GM12878 (cell line): ENCODE data around the gene OTOR. TPM values are rescaled to one million over a fixed set of nuclear protein-coding genes. Genes with fewer than 3 reads are reported as not detected.

Experiments
- ATAC-seq: fragments of 200-7000 bp; cut with Tn5 transposase; 3 replicates; pipeline ENCODE4 v1.9.1; 2020; ENCODE audit warnings: mild to moderate bottlenecking, moderate library complexity
- BruUV-seq: library from RNA; stranded (reverse); fragments of 400-500 nt; replicated peaks from 2 replicates; lab custom pipeline; 2021; lab: Mats Ljungman, UMichigan
- CTCF ChIA-PET: fragments of 300-600 bp; sonication (Branson Sonifier 250); formaldehyde crosslinking; extraction: SDS; loops from one replicate; lab custom pipeline; 2021; ENCODE audit warnings: inconsistent platforms; lab: Yijun Ruan, JAX
- POLR2A ChIA-PET: fragments of 350-600 bp; formaldehyde crosslinking; extraction: SDS; loops from one replicate; lab custom pipeline; 2021; ENCODE audit warnings: inconsistent platforms; lab: Charles Lee
- RAD21 ChIA-PET: fragments of 300-600 bp; sonication (Branson Sonifier 250); formaldehyde crosslinking; loops from one replicate; lab custom pipeline; 2023; ENCODE audit warnings: antibody characterized with exemption; ENCODE audit not compliant: unreplicated experiment; lab: Charles Lee
- SMC1A ChIA-PET: fragments of 300-600 bp; sonication (Branson Sonifier 250); formaldehyde crosslinking; loops from one replicate; lab custom pipeline; 2023; ENCODE audit not compliant: unreplicated experiment, uncharacterized antibody; lab: Charles Lee
- DNase-seq: peaks from one replicate; pipeline ENCODE4 v3.0.0-alpha.2; 2011; ENCODE audit warnings: low read depth, low spot score
- FAIRE-seq: peaks from 3 replicates; lab custom pipeline; 2011; peaks lifted over from hg19 to GRCh38; lab: Jason Lieb, UNC
- H2AFZ ChIP-seq: 2 replicates; pipeline ENCODE4 v1.6.0; 2011; ENCODE audit warnings: low read depth, low read length, control low read depth; ENCODE audit not compliant: control insufficient read depth
- H3K27ac ChIP-seq: 2 replicates; pipeline ENCODE4 v1.5.1; 2011; ENCODE audit warnings: control low read depth; ENCODE audit not compliant: control insufficient read depth, insufficient read depth
- H3K27me3 ChIP-seq, 2 experiments: replicated peaks in 1 of 2; 2 replicates each; pipeline versions ENCODE4 v1.6.0 to v1.6.1; 2011; ENCODE audit warnings: low read length in 1 of 2; ENCODE audit not compliant: control insufficient read depth in 2 of 2, insufficient read depth in 2 of 2
- H3K36me3 ChIP-seq, 2 experiments: 2 replicates each; pipeline ENCODE4 v1.5.1; 2011; ENCODE audit warnings: low read length in 1 of 2; ENCODE audit not compliant: control insufficient read depth in 2 of 2, insufficient read depth in 2 of 2
- H3K4me1 ChIP-seq: 2 replicates; pipeline ENCODE4 v1.6.1; 2011; ENCODE audit warnings: mild to moderate bottlenecking, low read length, moderate library complexity, mixed read lengths; ENCODE audit not compliant: control insufficient read depth, insufficient read depth
- H3K4me2 ChIP-seq: 2 replicates; pipeline ENCODE4 v1.6.0; 2011; ENCODE audit warnings: control low read depth; ENCODE audit not compliant: control insufficient read depth, insufficient read depth
- H3K4me3 ChIP-seq: fragments of 200-600 bp; sonication (generic); 2 replicates; pipeline ENCODE4 v1.5.1; 2016
- H3K79me2 ChIP-seq: 2 replicates; pipeline ENCODE4 v1.6.0; 2011; ENCODE audit warnings: low read length; ENCODE audit not compliant: control insufficient read depth, insufficient read depth
- H3K9ac ChIP-seq: 2 replicates; pipeline ENCODE4 v1.8.0; 2011; ENCODE audit warnings: low read length, control low read depth, mixed read lengths; ENCODE audit not compliant: control insufficient read depth, insufficient read depth
- H3K9me3 ChIP-seq: replicated peaks from 3 replicates; pipeline ENCODE4 v1.5.1; 2011; ENCODE audit warnings: mild to moderate bottlenecking, low read length; ENCODE audit not compliant: control insufficient read depth, insufficient read depth
- H4K20me1 ChIP-seq: 2 replicates; pipeline ENCODE4 v1.6.0; 2011; ENCODE audit not compliant: control insufficient read depth, insufficient read depth
- DPF2 ChIP-seq: fragments of 450-650 bp; IDR thresholded peaks from 2 replicates; pipeline ENCODE4 v1.6.1; 2017; ENCODE audit warnings: mild to moderate bottlenecking
- FOXM1 ChIP-seq: IDR thresholded peaks from 2 replicates; pipeline ENCODE4 v1.6.1; 2012; ENCODE audit warnings: low read depth, mild to moderate bottlenecking, inconsistent platforms, low read length, moderate library complexity
- MLLT1 ChIP-seq: fragments of 450-650 bp; IDR thresholded peaks from 2 replicates; pipeline ENCODE4 v1.6.1; 2016; ENCODE audit warnings: mild to moderate bottlenecking
- RAD51 ChIP-seq: fragments of 450-650 bp; IDR thresholded peaks from 2 replicates; pipeline ENCODE4 v1.6.1; 2016; ENCODE audit warnings: moderate library complexity, mild to moderate bottlenecking, inconsistent platforms
- RFX5 ChIP-seq: IDR thresholded peaks from 2 replicates; pipeline ENCODE4 v1.6.1; 2011; ENCODE audit warnings: low read depth, low read length, improper control_type of control experiment
- RUNX3 ChIP-seq: IDR thresholded peaks from 2 replicates; pipeline ENCODE4 v1.6.1; 2012; ENCODE audit warnings: low read length, inconsistent platforms
- SPI1 ChIP-seq: IDR thresholded peaks from 2 replicates; pipeline ENCODE4 v1.6.1; 2011; ENCODE audit warnings: low read depth, mild to moderate bottlenecking, low read length, moderate library complexity, borderline replicate concordance; ENCODE audit not compliant: insufficient read depth
- TCF3 ChIP-seq: IDR thresholded peaks from 2 replicates; pipeline ENCODE4 v1.6.1; 2012; ENCODE audit warnings: low read depth, mild to moderate bottlenecking, low read length, borderline replicate concordance; ENCODE audit not compliant: insufficient read depth
- ZNF207 ChIP-seq: fragments of 450-650 bp; IDR thresholded peaks from 2 replicates; pipeline ENCODE4 v1.6.1; 2014; ENCODE audit warnings: antibody characterized with exemption, mild to moderate bottlenecking, borderline replicate concordance
- ZNF217 ChIP-seq: fragments of 450-650 bp; IDR thresholded peaks from 2 replicates; pipeline ENCODE4 v1.6.1; 2017; ENCODE audit warnings: antibody characterized with exemption, mild to moderate bottlenecking
- WGBS: methylation state at CpG from one replicate; pipeline ENCODE4 v1.1.6; 2016; ENCODE audit warnings: low lambda C conversion rate; ENCODE audit not compliant: insufficient replicate concordance, insufficient coverage; ENCODE audit errors: missing lambda C conversion rate; 5-methylcytosine and 5-hydroxymethylcytosine counted together
- in situ Hi-C: fragments of 300-500 bp; cut with MboI; formaldehyde crosslinking; loops from 9 replicates; pipeline ENCODE4 v1.14.3; 2018; ENCODE audit warnings: mixed read lengths
- intact Hi-C: fragments of 100-400 bp; cut with micrococcal nuclease; formaldehyde crosslinking; loops from one replicate; pipeline ENCODE4 v1.14.2; 2022; ENCODE audit not compliant: unreplicated experiment
- polyA plus RNA-seq, 11 experiments: library from polyadenylated mRNA; depleted of rRNA in 4 of 11; unstranded in 6 of 11; stranded (reverse) in 5 of 11; fragments of >200 nt; fragmentation: Nextera tagmentation in 4 of 11; fragmentation: Illumina TruSeq in 1 of 11; extraction: Ambion mirVana in 4 of 11; extraction: Trizol in 1 of 11; gene quantifications; 1 replicate in 1 of 11; 2 replicates in 10 of 11; pipeline versions ENCODE4 v1.2.1 to v1.2.3, GENCODE V29; 2011 to 2016; ENCODE audit warnings: inconsistent platforms in 2 of 11, missing spikeins in 2 of 11, low read depth in 1 of 11
- total RNA-seq, 4 experiments: library from RNA; depleted of rRNA in 3 of 4; stranded (reverse); fragments of >200 nt in 3 of 4; fragmentation: Illumina TruSeq in 1 of 4; extraction: Trizol in 1 of 4; gene quantifications; 2 replicates each; pipeline versions ENCODE4 v1.2.1 to v1.2.3, GENCODE V29; 2013 to 2021

Gene OTOR
- total and polyA plus RNA-seq, 10 of the 15 experiments (the other 5 are each of a cell fraction or from before 2014, with no cell fraction given), result not detected

- no peaks in the 10 kb centered on the region for H3K79me2 ChIP-seq
- intact Hi-C loops, result no loop called here
- no peak overlapping the region for H3K4me3 ChIP-seq
- in situ Hi-C loops, result no loop called here
- ChIA-PET SMC1A (no interaction called here), POLR2A (no interaction called here), CTCF (no interaction called here), RAD21 (no interaction called here)
- H4K20me1 ChIP-seq, result no peaks in the 10 kb centered on the region
- H3K27me3 ChIP-seq, result peaks cover 0 to 3% of the 10 kb centered on the region in 2 experiments; a peak in 1 of 4 replicates
- TF ChIP-seq RAD51, result no peak
- no peak for TF ChIP-seq FOXM1
- TF ChIP-seq MLLT1, result no peak
- no peak for TF ChIP-seq DPF2
- H3K27ac ChIP-seq, result no peak overlapping the region
- FAIRE-seq (no peak), ATAC-seq (no peak), DNase-seq (no peak)
- H2AFZ ChIP-seq, result no peak overlapping the region
- BruUV-seq, result no TSS peak
- 18% methylated on average over 4 of the region's 4 CpGs for WGBS
- no peaks in the 10 kb centered on the region for H3K36me3 ChIP-seq
- peaks cover 8% of the 10 kb centered on the region for H3K4me1 ChIP-seq
- H3K4me2 ChIP-seq, result no peak overlapping the region
- peaks cover 6% of the 10 kb centered on the region; the same call in 2 of the 3 replicates for H3K9me3 ChIP-seq
- no peak overlapping the region for H3K9ac ChIP-seq
Measured at GRCh38 chr20:16703570-16703969, 44.6 kb upstream of the OTOR start.

GRCh38 chr20:16707674-16708073 lies 40.5 kb upstream of the OTOR start:
- Histone ChIP-seq H3K4me2 (no peak overlapping the region), H3K4me3 (no peak overlapping the region), H3K9me3 (peaks cover 6% of the 10 kb centered on the region; the same call in 2 of the 3 replicates), H3K27me3 (no peaks in the 10 kb centered on the region), H3K9ac (no peak overlapping the region), H3K4me1 (peaks cover 27% of the 10 kb centered on the region), H4K20me1 (no peaks in the 10 kb centered on the region), H2AFZ (no peak overlapping the region), H3K27ac (no peak overlapping the region), H3K36me3 (no peaks in the 10 kb centered on the region), H3K79me2 (no peaks in the 10 kb centered on the region)
- 0 out of 2 replicates have a peak, but pooled peaks have one; percentile 22 for TF ChIP-seq TCF3
- TF ChIP-seq ZNF207, result no peak
- peak; percentile 67 for TF ChIP-seq SPI1
- TF ChIP-seq ZNF217, result no peak
- TF ChIP-seq RFX5, result no peak
- peak; percentile 8; the same call in 1 of the 2 replicates for TF ChIP-seq RUNX3
- BruUV-seq, result no TSS peak
- POLR2A ChIA-PET, result no interaction called here
- SMC1A ChIA-PET, result no interaction called here
- FAIRE-seq, result no peak
- intact Hi-C loops, result no loop called here
- WGBS, result 67% methylated on average over 3 of the region's 3 CpGs
- RAD21 ChIA-PET, result no interaction called here
- CTCF ChIA-PET, result interaction anchor here (0.6 to 1.1 kb wide), 2 partner anchors 14 to 16 kb away, joined by 3 read pairs; no protein-coding TSS in a partner anchor
- ATAC-seq, result no peak; the same call in 2 of the 3 replicates
- in situ Hi-C loops, result no loop called here
- DNase-seq, result no peak
